ENCODE data around the gene ASB3. TPM values are rescaled to one million over a fixed set of nuclear protein-coding genes. Genes with fewer than 3 reads are reported as not detected.
"Not testable (repeated sequence)": the region's sequence is repeated elsewhere in the genome, so short reads cannot be mapped to it uniquely, and the experiment has no call there.

Gene ASB3
- polyA plus RNA-seq (2011; rRNA removed) (10.9 and 22.5 TPM in 2 replicates), polyA minus RNA-seq (2011; rRNA and poly(A)+ RNA removed) (13.1 and 16.6 TPM in 2 replicates)

GRCh38 chr2:53786705-53787613 lies at the start of gene ASB3, which contains the start of gene ERLEC1:
Gene ASB3, minus strand, starts transcription at chr2:53786953. Its CDS starts 21,381 bp downstream, at chr2:53765572.
Gene ERLEC1, plus strand, starts transcription at chr2:53787044. Its CDS starts 167 bp downstream, at chr2:53787211.
- H3K4me3 ChIP-seq (ENCODE audit: low read depth, low read length): peak within 1 kb of the TSS; percentile 54
- no peak for TF ChIP-seq CTCF (IDR thresholded peaks at IDR 0.05; ENCODE audit: insufficient read depth, low read depth, low read length)
- no peaks in the 10 kb centered on the region for H3K36me3 ChIP-seq (ENCODE audit: control insufficient read depth, insufficient read depth, low read length)
- DNase-seq (ENCODE audit: low read depth): peak; percentile 31
- POLR2A ChIA-PET: no interaction called here
- H3K27me3 ChIP-seq (ENCODE audit: control insufficient read depth, insufficient read depth, low read length): no peaks in the 10 kb centered on the region
- CTCF ChIA-PET: interaction anchor here (0.5 to 1.7 kb wide), 4 partner anchors 10 to 1981 kb away, joined by 3 to 5 read pairs (median 4); partner anchors contain the start of gene CHAC2

- H3K4me3 ChIP-seq (ENCODE audit: low read depth, low read length); DNase-seq (ENCODE audit: low read depth); H3K36me3 ChIP-seq (ENCODE audit: control insufficient read depth, insufficient read depth, low read length); POLR2A ChIA-PET; CTCF ChIA-PET; H3K27me3 ChIP-seq (ENCODE audit: control insufficient read depth, insufficient read depth, low read length): not testable (repeated sequence)
These were observed 43.2 kb upstream of the ASB3 start for GRCh38 chr2:53829980-53830290.

- POLR2A ChIA-PET: no interaction called here
- Histone ChIP-seq H3K4me3 (ENCODE audit: low read depth, low read length) (no peak overlapping the region), H3K27me3 (ENCODE audit: control insufficient read depth, insufficient read depth, low read length) (no peaks in the 10 kb centered on the region), H3K36me3 (ENCODE audit: control insufficient read depth, insufficient read depth, low read length) (peaks cover 2% of the 10 kb centered on the region; the same call in 1 of the 2 replicates)
- no peak for DNase-seq (ENCODE audit: low read depth)
- CTCF ChIA-PET: no interaction called here
- no peak for TF ChIP-seq CTCF (IDR thresholded peaks at IDR 0.05; ENCODE audit: insufficient read depth, low read depth, low read length)
These were observed 42.7 kb upstream of the ASB3 start for GRCh38 chr2:53829273-53829979.

- ChIA-PET POLR2A (no interaction called here), CTCF (interaction anchor here (0.7 kb wide), 1 partner anchor 23 kb away, joined by 3 read pairs; no protein-coding TSS in a partner anchor)
- no peak for TF ChIP-seq CTCF (IDR thresholded peaks at IDR 0.05; ENCODE audit: insufficient read depth, low read depth, low read length)
- H3K36me3 ChIP-seq (ENCODE audit: control insufficient read depth, insufficient read depth, low read length): peaks cover 2% of the 10 kb centered on the region; the same call in 1 of the 2 replicates
- DNase-seq (ENCODE audit: low read depth): no peak
- H3K27me3 ChIP-seq (ENCODE audit: control insufficient read depth, insufficient read depth, low read length): no peaks in the 10 kb centered on the region
- no peak overlapping the region for H3K4me3 ChIP-seq (ENCODE audit: low read depth, low read length)
These were observed 41.6 kb upstream of the ASB3 start for GRCh38 chr2:53828331-53828730.

GRCh38 chr2:53827398-53828175 lies 40.8 kb upstream of the ASB3 start:
- DNase-seq (ENCODE audit: low read depth): no peak
- H3K27me3 ChIP-seq (ENCODE audit: control insufficient read depth, insufficient read depth, low read length): no peaks in the 10 kb centered on the region
- ChIA-PET CTCF (interaction anchor here (0.6 to 0.7 kb wide), 2 partner anchors 24 to 27 kb away, joined by 3 read pairs; no protein-coding TSS in a partner anchor), POLR2A (no interaction called here)
- H3K36me3 ChIP-seq (ENCODE audit: control insufficient read depth, insufficient read depth, low read length): peaks cover 2% of the 10 kb centered on the region; the same call in 1 of the 2 replicates
- no peak for TF ChIP-seq CTCF (IDR thresholded peaks at IDR 0.05; ENCODE audit: insufficient read depth, low read depth, low read length)
- H3K4me3 ChIP-seq (ENCODE audit: low read depth, low read length): no peak overlapping the region
